ENCODE data around the gene TPGS1. TPM values are rescaled to one million over a fixed set of nuclear protein-coding genes. Genes with fewer than 3 reads are reported as not detected.

TPGS1 gene
- total and polyA plus RNA-seq, 2 of the 8 experiments (the other 6 are each of a cell fraction or from before 2014, with no cell fraction given): 9.1 to 10.6 TPM

- H3K9me3 ChIP-seq (ENCODE audit: insufficient read depth in 2 of 2, low read depth in 1 of 2, low read length in 1 of 2): no peaks in the 10 kb centered on the region
- no peak overlapping the region for H3K4me3 ChIP-seq (ENCODE audit: extremely low read depth in 1 of 4, insufficient read depth in 2 of 4, low read depth in 3 of 4, low read length in 4 of 4)
- H3K18ac ChIP-seq (ENCODE audit: extremely low read depth, low read length): no peak overlapping the region
- no peak overlapping the region for H2BK12ac ChIP-seq (ENCODE audit: low read depth, low read length)
- H3K27ac ChIP-seq (ENCODE audit: low read depth, low read length): no peak overlapping the region
- no peak overlapping the region for H3K9ac ChIP-seq (replicated peaks in 1 of 4; ENCODE audit: extremely low read depth in 1 of 4, low read depth in 3 of 4, low read length in 3 of 4)
- H3K23ac ChIP-seq (ENCODE audit: insufficient read length): no peak overlapping the region
- DNase-seq (ENCODE audit: low read depth in 1 of 2, low spot score in 2 of 2) (no peak), FAIRE-seq (no peak)
- no peak overlapping the region for H4K5ac ChIP-seq (ENCODE audit: insufficient read length, low read depth, low read length)
- no peak overlapping the region for H2BK120ac ChIP-seq (replicated peaks; ENCODE audit: low read depth, low read length)
- H3K79me2 ChIP-seq (ENCODE audit: control insufficient read depth in 1 of 2, insufficient read depth in 2 of 2, low read length in 2 of 2): no peaks in the 10 kb centered on the region
- H3K79me1 ChIP-seq (ENCODE audit: low read depth, low read length): no peaks in the 10 kb centered on the region
- no peak overlapping the region for H3K56ac ChIP-seq (replicated peaks; ENCODE audit: insufficient read length, low read depth, low read length)
- H3K36me3 ChIP-seq (ENCODE audit: control insufficient read depth in 2 of 4, insufficient read depth in 4 of 4, low read length in 3 of 4): no peaks in the 10 kb centered on the region
- no peak overlapping the region for H4K91ac ChIP-seq (replicated peaks; ENCODE audit: insufficient read length, low read length)
- no peak overlapping the region for H2BK20ac ChIP-seq (ENCODE audit: low read length)
- no peak overlapping the region for H3K14ac ChIP-seq (ENCODE audit: insufficient read length)
- 78% methylated on average over 5 of the region's 7 CpGs; no CpG with 5 or more reads in 1 of the 2 experiments for WGBS, 2 experiments (ENCODE audit: extremely low coverage in 1 of 2, insufficient coverage in 1 of 2, insufficient read length in 1 of 2, insufficient replicate concordance in 2 of 2, low coverage in 1 of 2, low lambda C conversion rate in 2 of 2, missing lambda C conversion rate in 1 of 2)
- CTCF ChIA-PET (ENCODE audit: partially characterized antibody): interaction anchor here (1.3 kb wide), 1 partner anchor 10 kb away, joined by 4 read pairs; no protein-coding TSS in a partner anchor
- no peak overlapping the region for H3K4ac ChIP-seq (replicated peaks; ENCODE audit: insufficient read length, low read depth, low read length)
- H4K20me1 ChIP-seq (replicated peaks in 1 of 2; ENCODE audit: control insufficient read depth in 1 of 2, insufficient read depth in 2 of 2, low read length in 2 of 2): peaks cover 0 to 4% of the 10 kb centered on the region in 2 experiments
- no peak overlapping the region for H4K8ac ChIP-seq (ENCODE audit: extremely low read depth, insufficient read depth, low read length)
- no peaks in the 10 kb centered on the region for H3K4me1 ChIP-seq (replicated peaks in 1 of 4; ENCODE audit: control insufficient read depth in 3 of 4, insufficient read depth in 4 of 4, low read length in 3 of 4)
- H2AFZ ChIP-seq (ENCODE audit: low read length): no peak overlapping the region
- H2AK5ac ChIP-seq (ENCODE audit: low read depth, low read length): no peak overlapping the region
- no peak overlapping the region for H3K4me2 ChIP-seq (ENCODE audit: insufficient read depth in 1 of 2, low read depth in 2 of 2, low read length in 2 of 2)
- H3K27me3 ChIP-seq (replicated peaks in 1 of 4; ENCODE audit: control insufficient read depth in 3 of 4, extremely low read depth in 1 of 4, insufficient read depth in 3 of 4, low read length in 3 of 4): no peaks in the 10 kb centered on the region; a peak in 1 of 7 replicates
- no peak overlapping the region for H2BK5ac ChIP-seq (ENCODE audit: low read depth, low read length)
- H3K23me2 ChIP-seq (ENCODE audit: low read depth, low read length): peaks cover 24% of the 10 kb centered on the region; the same call in 1 of the 2 replicates
- no peak overlapping the region for H2BK15ac ChIP-seq (ENCODE audit: low read length)
- POLR2A ChIA-PET (ENCODE audit: partially characterized antibody): no interaction called here
- TF ChIP-seq HDAC2 (IDR thresholded peaks at IDR 0.05; ENCODE audit: borderline replicate concordance in 1 of 2, low read depth in 2 of 2, low read length in 2 of 2): no peak
- no peak for TF ChIP-seq RBBP5 (IDR thresholded peaks at IDR 0.05; ENCODE audit: borderline replicate concordance, low read depth, low read length)
- TF ChIP-seq USF2 (IDR thresholded peaks at IDR 0.05; ENCODE audit: low read length): no peak
- TF ChIP-seq SP1 (IDR thresholded peaks at IDR 0.05; ENCODE audit: low read depth, low read length): no peak
- no peak for TF ChIP-seq E2F6 (IDR thresholded peaks at IDR 0.05)
- no peak for TF ChIP-seq NRF1 (IDR thresholded peaks at IDR 0.05; ENCODE audit: low read depth, low read length)
- TF ChIP-seq POLR2AphosphoS5 (IDR thresholded peaks at IDR 0.05; ENCODE audit: low read depth, low read length): no peak
- no peak for TF ChIP-seq TAF7 (optimal IDR thresholded peaks at IDR 0.05; ENCODE audit: borderline replicate concordance, low read depth, low read length)
- TF ChIP-seq EZH2 (IDR thresholded peaks at IDR 0.05; ENCODE audit: low read depth, low read length, severe bottlenecking): no peak
- TF ChIP-seq EP300 (IDR thresholded peaks at IDR 0.05; ENCODE audit: borderline replicate concordance in 1 of 2, low read depth in 2 of 2, low read length in 2 of 2): no peak
- no peak for TF ChIP-seq KDM1A (IDR thresholded peaks at IDR 0.05; ENCODE audit: borderline replicate concordance, low read length)
- TF ChIP-seq BACH1 (IDR thresholded peaks at IDR 0.05; ENCODE audit: low read length): no peak
These were observed 37.5 kb upstream of the TPGS1 start for GRCh38 chr19:469833-470232.
